Fibroblast of pulmonary artery (primary cell): ENCODE data around the gene TRIM45.

Experiments used
- DNase-seq: peaks from one replicate; pipeline ENCODE4 v3.0.0-alpha.2; 2010; ENCODE audit warnings: low read depth
- H3K4me3 ChIP-seq: replicated peaks from 2 replicates; pipeline ENCODE4 v1.5.1; 2011; ENCODE audit warnings: low read depth, mild to moderate bottlenecking, control low read depth, low read length, moderate library complexity
- TF ChIP-seq, protein P1 (sequence below): IDR thresholded peaks from 2 replicates; pipeline ENCODE4 v1.5.1; 2011; ENCODE audit warnings: mild to moderate bottlenecking, control low read depth, low read length, inconsistent platforms; ENCODE audit errors: missing control alignments

Gene TRIM45

DNA sequence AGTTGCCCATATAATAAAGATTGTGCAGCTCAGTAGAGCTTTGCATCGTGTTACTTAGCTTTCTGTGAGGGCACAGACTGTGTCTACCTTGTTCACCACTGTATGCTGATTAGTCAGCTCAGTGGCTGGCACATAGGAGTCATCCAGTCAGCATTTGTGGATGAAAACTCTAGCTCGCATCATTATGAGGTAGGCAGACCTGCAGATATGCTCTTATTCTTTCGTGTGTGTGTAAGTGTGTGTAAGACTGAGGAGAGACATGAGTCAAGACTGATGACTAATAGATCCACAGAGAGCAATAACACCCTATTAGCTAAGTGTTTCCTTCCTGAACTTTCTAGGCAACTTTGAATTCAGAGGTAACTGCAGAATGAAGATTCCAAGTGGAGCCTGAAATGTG is 44.3 kb downstream of the TRIM45 start:
- TF ChIP-seq, protein P1, sequence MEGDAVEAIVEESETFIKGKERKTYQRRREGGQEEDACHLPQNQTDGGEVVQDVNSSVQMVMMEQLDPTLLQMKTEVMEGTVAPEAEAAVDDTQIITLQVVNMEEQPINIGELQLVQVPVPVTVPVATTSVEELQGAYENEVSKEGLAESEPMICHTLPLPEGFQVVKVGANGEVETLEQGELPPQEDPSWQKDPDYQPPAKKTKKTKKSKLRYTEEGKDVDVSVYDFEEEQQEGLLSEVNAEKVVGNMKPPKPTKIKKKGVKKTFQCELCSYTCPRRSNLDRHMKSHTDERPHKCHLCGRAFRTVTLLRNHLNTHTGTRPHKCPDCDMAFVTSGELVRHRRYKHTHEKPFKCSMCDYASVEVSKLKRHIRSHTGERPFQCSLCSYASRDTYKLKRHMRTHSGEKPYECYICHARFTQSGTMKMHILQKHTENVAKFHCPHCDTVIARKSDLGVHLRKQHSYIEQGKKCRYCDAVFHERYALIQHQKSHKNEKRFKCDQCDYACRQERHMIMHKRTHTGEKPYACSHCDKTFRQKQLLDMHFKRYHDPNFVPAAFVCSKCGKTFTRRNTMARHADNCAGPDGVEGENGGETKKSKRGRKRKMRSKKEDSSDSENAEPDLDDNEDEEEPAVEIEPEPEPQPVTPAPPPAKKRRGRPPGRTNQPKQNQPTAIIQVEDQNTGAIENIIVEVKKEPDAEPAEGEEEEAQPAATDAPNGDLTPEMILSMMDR = no peak
- DNase-seq = peak; percentile 89
- no peak overlapping the region for H3K4me3 ChIP-seq

DNA sequence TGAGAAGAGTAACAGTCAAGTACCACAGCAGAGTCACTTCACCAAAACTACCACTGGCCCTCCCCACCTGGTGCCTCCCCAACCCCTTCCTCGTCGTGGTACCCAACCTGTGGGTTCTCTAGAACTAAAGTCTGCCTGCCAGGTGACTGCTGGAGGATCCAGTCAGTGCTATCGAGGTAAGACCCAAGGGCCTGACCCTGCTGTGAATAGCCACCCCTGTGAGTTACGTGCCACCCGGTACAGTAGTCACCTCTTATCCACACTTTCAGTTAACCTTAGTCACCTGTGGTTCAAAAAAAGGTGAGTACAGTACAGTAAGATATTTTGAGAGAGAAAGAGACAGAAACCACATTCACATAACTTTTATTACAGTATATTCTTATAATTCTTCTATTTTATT is 44.9 kb downstream of the TRIM45 start:
- TF ChIP-seq, protein P1 = no peak
- no peak for DNase-seq

DNA sequence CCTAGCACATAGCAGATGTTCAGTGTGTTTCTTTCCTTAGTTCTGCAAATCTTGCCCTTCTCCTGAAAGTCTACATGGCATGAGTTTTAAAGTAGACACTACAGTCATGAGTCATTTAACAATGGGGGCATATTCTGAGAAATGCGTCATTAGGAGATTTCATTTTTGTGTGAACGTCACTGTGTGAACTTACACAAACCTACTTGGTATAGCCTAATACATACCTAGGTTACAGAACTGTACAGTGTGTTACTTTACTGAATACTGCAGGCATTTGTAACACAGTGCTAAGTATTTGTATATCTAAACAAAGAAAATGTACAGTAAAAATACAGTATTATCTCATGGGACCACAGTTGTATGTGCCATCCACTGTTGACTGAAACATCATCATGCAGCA is 51.4 kb downstream of the TRIM45 start:
- TF ChIP-seq, protein P1 = no peak
- no peak overlapping the region for H3K4me3 ChIP-seq
- peak; percentile 60 for DNase-seq

More for the DNA sequence above, 44.9 kb downstream of the TRIM45 start:
- no peak overlapping the region for H3K4me3 ChIP-seq

DNA sequence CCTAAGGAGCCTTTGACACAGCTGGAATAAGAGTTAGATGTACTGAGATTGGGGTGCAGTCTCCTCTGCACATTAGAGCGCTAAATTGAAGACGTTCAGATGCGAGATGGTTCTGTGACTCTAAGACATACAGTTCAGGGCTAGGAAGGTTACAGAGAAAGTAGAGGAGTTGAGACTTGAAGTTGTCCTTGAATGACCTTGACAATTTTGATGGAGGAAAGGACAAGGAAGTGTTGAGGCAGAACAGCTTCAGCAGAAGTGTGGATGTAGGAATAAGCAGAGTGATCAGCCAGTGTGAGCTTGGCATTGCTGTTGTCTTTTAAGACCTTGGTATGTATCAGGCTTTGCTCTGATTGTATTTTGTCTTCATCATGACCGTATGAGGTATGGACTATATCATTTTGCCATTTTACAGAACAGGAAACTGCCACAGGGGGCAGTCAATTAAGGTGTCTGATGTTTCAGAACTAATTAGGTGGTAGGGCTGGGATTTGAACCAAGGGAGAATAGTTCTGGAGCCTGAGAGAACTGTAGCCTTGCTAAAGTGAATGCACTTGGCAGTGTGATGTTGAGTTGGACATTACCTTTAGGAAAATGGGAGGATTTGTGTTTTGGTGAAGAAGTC is 52.2 kb downstream of the TRIM45 start:
- TF ChIP-seq, protein P1 = no peak
- DNase-seq = no peak
- H3K4me3 ChIP-seq = no peak overlapping the region

DNA sequence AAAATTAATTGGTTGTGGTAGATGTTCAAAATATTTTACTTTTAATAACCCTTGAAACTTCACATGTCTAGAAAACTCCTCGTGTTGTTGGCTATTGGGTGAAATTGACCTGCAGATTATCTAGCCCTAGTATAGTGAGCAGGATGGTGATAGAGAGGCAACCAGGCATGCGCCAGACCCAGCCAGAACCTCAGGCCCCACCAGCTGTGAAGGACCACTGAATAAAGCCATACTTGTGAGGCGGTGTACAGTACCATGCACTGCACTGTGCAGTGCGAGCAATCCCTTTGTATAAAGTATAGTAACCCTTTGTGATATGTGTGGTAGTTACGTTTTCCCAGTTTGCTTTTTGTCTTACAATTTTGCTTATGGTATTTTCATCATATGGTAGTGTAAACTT is 53.0 kb downstream of the TRIM45 start:
- TF ChIP-seq, protein P1 = no peak
- no peak for DNase-seq
- no peak overlapping the region for H3K4me3 ChIP-seq

DNA sequence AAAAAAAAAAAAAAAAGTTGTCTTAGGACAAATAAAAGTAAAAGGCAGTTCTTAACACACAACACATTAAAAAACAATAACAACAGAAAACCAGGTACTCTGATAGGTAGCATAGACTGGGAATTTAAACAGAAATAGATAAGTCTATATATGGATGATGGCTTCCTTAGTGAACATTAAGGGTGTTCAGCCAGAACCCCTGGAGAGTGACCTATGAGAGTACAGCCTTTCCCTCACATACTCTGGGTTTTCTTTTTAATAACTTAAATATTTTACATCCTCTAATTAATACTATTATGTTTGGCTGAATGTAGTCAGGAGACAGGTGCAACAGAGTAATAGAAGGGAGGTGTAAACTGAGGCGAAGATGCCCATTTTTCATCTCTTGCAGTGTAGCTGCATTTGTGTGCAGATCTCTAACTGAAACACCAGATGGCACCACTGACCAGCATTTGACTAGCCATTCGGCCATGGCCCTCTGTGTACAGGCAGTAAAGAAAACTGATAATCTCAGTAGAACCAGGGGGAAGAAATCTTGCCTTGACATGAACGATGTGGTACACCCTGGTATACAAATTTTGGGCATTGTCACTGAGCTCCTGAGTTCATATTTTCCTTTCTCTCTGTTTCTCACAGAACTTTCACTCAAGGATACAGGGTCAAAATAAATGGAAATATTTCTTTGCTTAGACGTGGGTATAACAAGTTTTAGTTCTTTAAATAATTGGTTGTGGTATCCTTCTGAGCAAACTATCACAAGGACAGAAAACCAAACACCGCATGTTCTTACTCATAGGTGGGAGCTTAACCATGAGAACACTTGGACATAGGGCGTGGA is 53.8 kb downstream of the TRIM45 start:
- TF ChIP-seq, protein P1 = peak; percentile 89
- DNase-seq = peak; percentile 78
- no peak overlapping the region for H3K4me3 ChIP-seq
